ENCODE measurements around the gene PMEPA1. TPM values are rescaled to one million over a fixed set of nuclear protein-coding genes. Genes with fewer than 3 reads are reported as not detected.
A peak's percentile ranks its signal among the peaks of the same experiment; 100 is the strongest.

Gene PMEPA1
- total RNA-seq, 2 donors from 2014 or later, result 96.5 to 245 TPM

- intact Hi-C loops (cut with DNase I), result no loop called here
- Histone ChIP-seq H3K27ac (peak overlapping the region; percentile 74 to 75), H3K36me3 (no peaks in the 10 kb centered on the region), H3K9me3 (no peaks in the 10 kb centered on the region), H3K4me3 (no peak overlapping the region), H3K4me1 (replicated peaks) (no peaks in the 10 kb centered on the region), H3K27me3 (replicated peaks; ENCODE audit: insufficient read depth) (no peaks in the 10 kb centered on the region)
- DNase-seq (ENCODE audit: low spot score), result no peak
- no peak for TF ChIP-seq POLR2A (IDR thresholded peaks at IDR 0.05)
- TF ChIP-seq POLR2AphosphoS5 (IDR thresholded peaks at IDR 0.05), result peak; percentile 46
- TF ChIP-seq CTCF (IDR thresholded peaks at IDR 0.05), result no peak
- 56% methylated on average over 2 of the region's 2 CpGs for WGBS
Measured at GRCh38 chr20:57738053-57738452, 28.2 kb upstream of the PMEPA1 start.

GRCh38 chr20:57737349-57737748 is 27.5 kb upstream of the PMEPA1 start:
- no peaks in the 10 kb centered on the region for H3K4me1 ChIP-seq (replicated peaks)
- WGBS, result 84% methylated on average over 4 of the region's 4 CpGs

GRCh38 chr20:57736738-57737347 is 27.0 kb upstream of the PMEPA1 start:
- H3K4me1 ChIP-seq (replicated peaks), result no peaks in the 10 kb centered on the region
- no peak for TF ChIP-seq POLR2A (IDR thresholded peaks at IDR 0.05)
- TF ChIP-seq POLR2AphosphoS5 (IDR thresholded peaks at IDR 0.05), result no peak
- H3K27ac ChIP-seq, result peak overlapping the region; percentile 46 to 75
- no peaks in the 10 kb centered on the region for H3K36me3 ChIP-seq
- no peaks in the 10 kb centered on the region for H3K9me3 ChIP-seq
- H3K27me3 ChIP-seq (replicated peaks; ENCODE audit: insufficient read depth), result no peaks in the 10 kb centered on the region
- no peak overlapping the region for H3K4me3 ChIP-seq
- intact Hi-C loops (cut with DNase I), result no loop called here
- no peak for DNase-seq (ENCODE audit: low spot score)
- WGBS, result 54% methylated on average over 10 of the region's 10 CpGs

More at GRCh38 chr20:57737349-57737748, 27.5 kb upstream of the PMEPA1 start:
- intact Hi-C loops (cut with DNase I), result no loop called here
- no peaks in the 10 kb centered on the region for H3K9me3 ChIP-seq
- no peaks in the 10 kb centered on the region for H3K36me3 ChIP-seq
- TF ChIP-seq POLR2AphosphoS5 (IDR thresholded peaks at IDR 0.05) (no peak), POLR2A (IDR thresholded peaks at IDR 0.05) (no peak), CTCF (IDR thresholded peaks at IDR 0.05) (no peak)
- no peak overlapping the region for H3K4me3 ChIP-seq
- peak overlapping the region; percentile 46 to 75 for H3K27ac ChIP-seq
- no peaks in the 10 kb centered on the region for H3K27me3 ChIP-seq (replicated peaks; ENCODE audit: insufficient read depth)
- DNase-seq (ENCODE audit: low spot score), result no peak

- intact Hi-C loops (cut with DNase I), result no loop called here
- no peaks in the 10 kb centered on the region for H3K36me3 ChIP-seq
- no peak overlapping the region for H3K4me3 ChIP-seq
- no peaks in the 10 kb centered on the region for H3K27me3 ChIP-seq (replicated peaks; ENCODE audit: insufficient read depth)
- peak overlapping the region; percentile 46 to 75 for H3K27ac ChIP-seq
- no peak for DNase-seq (ENCODE audit: low spot score)
- no peaks in the 10 kb centered on the region for H3K9me3 ChIP-seq
- no peak for TF ChIP-seq POLR2AphosphoS5 (IDR thresholded peaks at IDR 0.05)
- no peak for TF ChIP-seq CTCF (IDR thresholded peaks at IDR 0.05)
- TF ChIP-seq POLR2A (IDR thresholded peaks at IDR 0.05), result no peak
- no peaks in the 10 kb centered on the region for H3K4me1 ChIP-seq (replicated peaks)
- WGBS, result 73% methylated on average over 8 of the region's 8 CpGs
Measured at GRCh38 chr20:57735831-57736737, 26.3 kb upstream of the PMEPA1 start.

- H3K4me3 ChIP-seq, result no peak overlapping the region
- WGBS, result 85% methylated on average over 6 of the region's 6 CpGs
- intact Hi-C loops (cut with DNase I), result no loop called here
- TF ChIP-seq POLR2A (IDR thresholded peaks at IDR 0.05) (no peak), POLR2AphosphoS5 (IDR thresholded peaks at IDR 0.05) (no peak), CTCF (IDR thresholded peaks at IDR 0.05) (no peak)
- H3K27me3 ChIP-seq (replicated peaks; ENCODE audit: insufficient read depth), result no peaks in the 10 kb centered on the region
- no peaks in the 10 kb centered on the region for H3K36me3 ChIP-seq
- no peaks in the 10 kb centered on the region for H3K9me3 ChIP-seq
- no peak for DNase-seq (ENCODE audit: low spot score)
- no peak overlapping the region for H3K27ac ChIP-seq
- no peaks in the 10 kb centered on the region for H3K4me1 ChIP-seq (replicated peaks)
Measured at GRCh38 chr20:57734754-57735153, 24.9 kb upstream of the PMEPA1 start.
